ENCODE data around the gene HS2ST1.
"Not testable (repeated sequence)": the region's sequence is repeated elsewhere in the genome, so short reads cannot be mapped to it uniquely, and the experiment has no call there.

HS2ST1 gene

GRCh38 chr1:87024936-87025540, 110.6 kb downstream of the HS2ST1 start:
- DNase-seq, result no peak

- not testable (repeated sequence) for DNase-seq
Observed at GRCh38 chr1:87027561-87027960, 113.1 kb downstream of the HS2ST1 start.

- no peak for DNase-seq
Observed at GRCh38 chr1:87028576-87028975, 114.1 kb downstream of the HS2ST1 start.

- DNase-seq, result no peak
Observed at GRCh38 chr1:87030740-87031690, 116.6 kb downstream of the HS2ST1 start.

- no peak for DNase-seq
Observed at GRCh38 chr1:87034351-87034750, 119.9 kb downstream of the HS2ST1 start.

GRCh38 chr1:87039096-87039495, 124.7 kb downstream of the HS2ST1 start:
- DNase-seq, result no peak

- no peak for DNase-seq
Observed at GRCh38 chr1:87042111-87042811, 127.8 kb downstream of the HS2ST1 start.

- DNase-seq, result no peak
Observed at GRCh38 chr1:87044424-87044823, 130.0 kb downstream of the HS2ST1 start.

GRCh38 chr1:87044840-87045239, 130.4 kb downstream of the HS2ST1 start:
- DNase-seq, result peak in 3 of 5 donors; percentile 2 to 75 (median 29)

GRCh38 chr1:87045761-87046304, 131.4 kb downstream of the HS2ST1 start:
- peak in 4 of 5 donors; percentile 15 to 65 (median 38) for DNase-seq

- DNase-seq, result no peak
Observed at GRCh38 chr1:87046951-87047350, 132.5 kb downstream of the HS2ST1 start.

- DNase-seq, result no peak
Observed at GRCh38 chr1:87048237-87048636, 133.8 kb downstream of the HS2ST1 start.

- DNase-seq, result no peak
Observed at GRCh38 chr1:87051965-87052364, 137.5 kb downstream of the HS2ST1 start.

GRCh38 chr1:87052400-87052799, 138.0 kb downstream of the HS2ST1 start:
- no peak for DNase-seq

- DNase-seq, result no peak
Observed at GRCh38 chr1:87052961-87053360, 138.5 kb downstream of the HS2ST1 start.

GRCh38 chr1:87053446-87053845, 139.0 kb downstream of the HS2ST1 start:
- no peak for DNase-seq

GRCh38 chr1:87056974-87057373, 142.5 kb downstream of the HS2ST1 start:
- no peak for DNase-seq

GRCh38 chr1:87058343-87058649, 143.9 kb downstream of the HS2ST1 start:
- no peak for DNase-seq

- DNase-seq, result no peak
Observed at GRCh38 chr1:87061742-87062156, 147.3 kb downstream of the HS2ST1 start.

- no peak for DNase-seq
Observed at GRCh38 chr1:87062687-87063086, 148.3 kb downstream of the HS2ST1 start.

- DNase-seq, result no peak
Observed at GRCh38 chr1:87064309-87064708, 149.9 kb downstream of the HS2ST1 start.

- no peak for DNase-seq
Observed at GRCh38 chr1:87064986-87065385, 150.6 kb downstream of the HS2ST1 start.

GRCh38 chr1:87066708-87067107, 152.3 kb downstream of the HS2ST1 start:
- DNase-seq, result not testable (repeated sequence)
